ENCODE data around the gene CAMK4. TPM values are rescaled to one million over a fixed set of nuclear protein-coding genes. Genes with fewer than 3 reads are reported as not detected.

The CAMK4 gene
- total RNA-seq, 2 donors from 2014 or later, result 6.7 to 14.0 TPM

GRCh38 chr5:111411301-111411700 is 187.1 kb downstream of the CAMK4 start:
- Histone ChIP-seq H3K27me3 (replicated peaks; ENCODE audit: insufficient read depth) (no peaks in the 10 kb centered on the region), H3K4me1 (replicated peaks) (no peaks in the 10 kb centered on the region), H3K36me3 (no peaks in the 10 kb centered on the region), H3K9me3 (no peaks in the 10 kb centered on the region), H3K27ac (no peak overlapping the region), H3K4me3 (no peak overlapping the region)
- TF ChIP-seq CTCF (IDR thresholded peaks at IDR 0.05) (no peak), POLR2A (IDR thresholded peaks at IDR 0.05) (no peak), POLR2AphosphoS5 (IDR thresholded peaks at IDR 0.05) (no peak)
- intact Hi-C loops (cut with DNase I), result no loop called here
- no peak for DNase-seq (ENCODE audit: low spot score)
- 79% methylated on average over 1 of the region's 1 CpG for WGBS

GRCh38 chr5:111412593-111412992 is 188.4 kb downstream of the CAMK4 start:
- no peak for TF ChIP-seq CTCF (IDR thresholded peaks at IDR 0.05)
- no peak for TF ChIP-seq POLR2AphosphoS5 (IDR thresholded peaks at IDR 0.05)
- no peak for TF ChIP-seq POLR2A (IDR thresholded peaks at IDR 0.05)
- H3K9me3 ChIP-seq, result no peaks in the 10 kb centered on the region

GRCh38 chr5:111415053-111415452 is 190.9 kb downstream of the CAMK4 start:
- no peaks in the 10 kb centered on the region for H3K27me3 ChIP-seq (replicated peaks; ENCODE audit: insufficient read depth)
- TF ChIP-seq POLR2AphosphoS5 (IDR thresholded peaks at IDR 0.05) (no peak), POLR2A (IDR thresholded peaks at IDR 0.05) (no peak), CTCF (IDR thresholded peaks at IDR 0.05) (no peak)
- no peak overlapping the region for H3K27ac ChIP-seq
- no peak overlapping the region for H3K4me3 ChIP-seq
- intact Hi-C loops (cut with DNase I), result no loop called here
- H3K36me3 ChIP-seq, result no peaks in the 10 kb centered on the region
- 89% methylated on average over 3 of the region's 3 CpGs for WGBS
- H3K9me3 ChIP-seq, result no peaks in the 10 kb centered on the region
- DNase-seq (ENCODE audit: low spot score), result no peak
- no peaks in the 10 kb centered on the region for H3K4me1 ChIP-seq (replicated peaks)

More at GRCh38 chr5:111412593-111412992, 188.4 kb downstream of the CAMK4 start:
- no peak overlapping the region for H3K27ac ChIP-seq
- 99% methylated on average over 2 of the region's 2 CpGs for WGBS
- no peaks in the 10 kb centered on the region for H3K27me3 ChIP-seq (replicated peaks; ENCODE audit: insufficient read depth)
- intact Hi-C loops (cut with DNase I), result no loop called here
- H3K4me1 ChIP-seq (replicated peaks), result no peaks in the 10 kb centered on the region
- H3K4me3 ChIP-seq, result no peak overlapping the region
- no peaks in the 10 kb centered on the region for H3K36me3 ChIP-seq
- DNase-seq (ENCODE audit: low spot score), result no peak

GRCh38 chr5:111422245-111422644 is 198.1 kb downstream of the CAMK4 start:
- no peaks in the 10 kb centered on the region for H3K4me1 ChIP-seq (replicated peaks)
- no peaks in the 10 kb centered on the region for H3K36me3 ChIP-seq
- no peaks in the 10 kb centered on the region for H3K27me3 ChIP-seq (replicated peaks; ENCODE audit: insufficient read depth)
- no peak overlapping the region for H3K27ac ChIP-seq
- intact Hi-C loops (cut with DNase I), result no loop called here
- WGBS, result 71% methylated on average over 2 of the region's 2 CpGs
- TF ChIP-seq POLR2A (IDR thresholded peaks at IDR 0.05) (no peak), POLR2AphosphoS5 (IDR thresholded peaks at IDR 0.05) (no peak), CTCF (IDR thresholded peaks at IDR 0.05) (no peak)
- no peak for DNase-seq (ENCODE audit: low spot score)
- no peak overlapping the region for H3K4me3 ChIP-seq
- H3K9me3 ChIP-seq, result no peaks in the 10 kb centered on the region

Data from prostate gland (tissue), 2 donors.